HepG2 (cell line): ENCODE results near the gene FANCF. TPM values are rescaled to one million over a fixed set of nuclear protein-coding genes. Genes with fewer than 3 reads are reported as not detected.

Source experiments
- ATAC-seq: fragments of 200-7000 bp; cut with Tn5 transposase; 3 replicates; pipeline ENCODE4 v1.9.1; 2020; ENCODE audit warnings: mild to moderate bottlenecking, moderate library complexity
- BruUV-seq: library from RNA; stranded (reverse); fragments of 400-500 nt; replicated peaks from 2 replicates; lab custom pipeline; 2021; lab: Mats Ljungman, UMichigan
- CTCF ChIA-PET: fragments of 300-600 bp; formaldehyde crosslinking; extraction: SDS; loops from one replicate; lab custom pipeline; 2021; ENCODE audit warnings: low total read pairs, inconsistent platforms, low intra/inter-chr PET ratio; lab: Yijun Ruan, JAX
- POLR2A ChIA-PET: fragments of 350-600 bp; sonication (Branson Sonifier 250); formaldehyde crosslinking; loops from one replicate; lab custom pipeline; 2020; ENCODE audit warnings: antibody characterized with exemption, inconsistent platforms; lab: Yijun Ruan, JAX
- DNase-seq: peaks from one replicate; pipeline ENCODE4 v3.0.0-alpha.2; 2015; ENCODE audit warnings: low spot score
- FAIRE-seq: peaks from 3 replicates; lab custom pipeline; 2011; peaks lifted over from hg19 to GRCh38; lab: Jason Lieb, UNC
- H2AFZ ChIP-seq: one replicate; pipeline ENCODE4 v1.6.1; 2011; ENCODE audit warnings: low read length, inconsistent platforms
- H3K27ac ChIP-seq: fragments of 300-600 bp; 3 replicates; pipeline ENCODE4 v1.8.0; 2011; ENCODE audit warnings: mixed run types, mild to moderate bottlenecking, mixed read lengths, low read length, inconsistent platforms; ENCODE audit not compliant: insufficient read depth; ENCODE audit errors: extremely low read length
- H3K27me3 ChIP-seq, 2 experiments: fragments of 200-600 bp in 1 of 2; 2 replicates in 1 of 2; 3 replicates in 1 of 2; pipeline versions ENCODE4 v1.6.0 to v1.8.0; 2011; ENCODE audit warnings: low read length in 2 of 2, mild to moderate bottlenecking in 2 of 2, moderate library complexity in 2 of 2, inconsistent platforms in 1 of 2; ENCODE audit not compliant: insufficient read depth in 2 of 2, control insufficient read depth in 1 of 2
- H3K36me3 ChIP-seq, 2 experiments: fragments of 200-600 bp in 1 of 2; replicated peaks in 1 of 2; 2 replicates in 1 of 2; 3 replicates in 1 of 2; pipeline versions ENCODE4 v1.5.1 to v1.8.0; 2011; ENCODE audit warnings: low read length in 2 of 2, inconsistent platforms in 1 of 2; ENCODE audit not compliant: insufficient read depth in 2 of 2, control insufficient read depth in 1 of 2
- H3K4me1 ChIP-seq: 2 replicates; pipeline ENCODE4 v1.5.1; 2012; ENCODE audit warnings: low read length, inconsistent platforms; ENCODE audit not compliant: insufficient read depth
- H3K4me2 ChIP-seq: 2 replicates; pipeline ENCODE4 v1.6.0; 2011; ENCODE audit warnings: low read depth, low read length, inconsistent platforms
- H3K4me3 ChIP-seq, 3 experiments: fragments of 200-600 bp in 1 of 3; sonication (generic), shearing (Covaris generic) in 1 of 3; replicated peaks in 1 of 3; 2 replicates each; pipeline ENCODE4 v1.5.1; 2011 to 2016; ENCODE audit warnings: low read length in 3 of 3, inconsistent platforms in 2 of 3, low read depth in 2 of 3, mild to moderate bottlenecking in 2 of 3, control low read depth in 1 of 3, mixed read lengths in 1 of 3; ENCODE audit not compliant: insufficient read depth in 1 of 3
- H3K79me2 ChIP-seq: one replicate; pipeline ENCODE4 v1.6.1; 2011; ENCODE audit warnings: low read length, inconsistent platforms; ENCODE audit not compliant: insufficient read depth
- H3K9ac ChIP-seq: 2 replicates; pipeline ENCODE4 v1.6.0; 2011; ENCODE audit warnings: mild to moderate bottlenecking, low read depth, low read length, inconsistent platforms; ENCODE audit not compliant: insufficient read depth
- H3K9me3 ChIP-seq: 2 replicates; pipeline ENCODE4 v1.5.1; 2012; ENCODE audit warnings: mild to moderate bottlenecking, low read length
- H4K20me1 ChIP-seq: 2 replicates; pipeline ENCODE4 v1.6.0; 2011; ENCODE audit warnings: inconsistent platforms, mild to moderate bottlenecking, low read length, moderate library complexity; ENCODE audit not compliant: insufficient read depth
- ADNP ChIP-seq: sonication (generic); formaldehyde crosslinking; IDR thresholded peaks from 2 replicates; pipeline ENCODE4 v1.4.0; 2020; ENCODE audit warnings: missing genetic modification reagents
- FOXA1 ChIP-seq, 2 experiments: fragments of 450-650 bp in 1 of 2; sonication (generic) in 1 of 2; formaldehyde crosslinking in 1 of 2; IDR thresholded peaks; 2 replicates each; pipeline versions ENCODE4 v1.4.0 to v1.6.1; 2016 to 2020; ENCODE audit warnings: missing genetic modification reagents in 1 of 2
- HIVEP1 ChIP-seq: sonication (generic); formaldehyde crosslinking; IDR thresholded peaks from 2 replicates; pipeline ENCODE4 v1.4.0; 2020; ENCODE audit warnings: mild to moderate bottlenecking, missing genetic modification reagents
- MIER2 ChIP-seq: IDR thresholded peaks from 2 replicates; pipeline ENCODE4 v1.6.1; 2016; ENCODE audit warnings: missing biosample characterization, missing genetic modification reagents
- RFXANK ChIP-seq: IDR thresholded peaks from 2 replicates; pipeline ENCODE4 v1.6.1; 2016
- SRSF4 ChIP-seq: fragments of 200-400 bp; formaldehyde crosslinking; IDR thresholded peaks from one replicate; pipeline ENCODE4 v1.6.1; 2018; ENCODE audit warnings: mild to moderate bottlenecking, low read depth, low read length, moderate library complexity; ENCODE audit not compliant: poor library complexity, severe bottlenecking
- ZBTB38 ChIP-seq: sonication (generic); formaldehyde crosslinking; IDR thresholded peaks from 2 replicates; pipeline ENCODE4 v1.5.1; 2020; ENCODE audit warnings: mild to moderate bottlenecking, missing genetic modification reagents
- ZKSCAN8 ChIP-seq: IDR thresholded peaks from 2 replicates; pipeline ENCODE4 v1.6.1; 2016; ENCODE audit warnings: borderline replicate concordance, missing genetic modification reagents, missing compliant biosample characterization
- ZNF543 ChIP-seq: sonication (generic); formaldehyde crosslinking; IDR thresholded peaks from 2 replicates; pipeline ENCODE4 v1.4.0; 2020; ENCODE audit warnings: mild to moderate bottlenecking, missing genetic modification reagents
- WGBS: methylation state at CpG from one replicate; pipeline ENCODE4 v1.1.6; 2017; ENCODE audit warnings: low lambda C conversion rate; 5-methylcytosine and 5-hydroxymethylcytosine counted together
- in situ Hi-C: cut with HindIII; loops from 2 replicates; pipeline ENCODE4 v1.10.0; 2017; ENCODE audit warnings: low pct_unique_long_range_greater_than_20kb; ENCODE audit not compliant: extremely low pct_ligation_motif_present
- intact Hi-C: fragments of 100-400 bp; cut with micrococcal nuclease; formaldehyde crosslinking; loops from one replicate; pipeline ENCODE4 v1.10.0; 2022; ENCODE audit not compliant: unreplicated experiment
- polyA plus RNA-seq, 8 experiments: library from polyadenylated mRNA; depleted of rRNA in 3 of 8; stranded (reverse) in 7 of 8; unstranded in 1 of 8; fragments of >200 nt; fragmentation: Illumina TruSeq in 4 of 8; extraction: Trizol in 4 of 8; gene quantifications; 2 replicates each; pipeline versions ENCODE4 v1.2.1 to v1.2.3, GENCODE V29; 2011 to 2016; ENCODE audit warnings: low read depth in 4 of 8, missing spikeins in 1 of 8, mixed read lengths in 1 of 8; ENCODE audit not compliant: insufficient read depth in 1 of 8
- total RNA-seq, 5 experiments: library from RNA; depleted of rRNA; stranded (reverse); fragments of >200 nt; fragmentation: Illumina TruSeq; extraction: Trizol; gene quantifications; 2 replicates each; pipeline ENCODE4 v1.2.3, GENCODE V29; 2016; ENCODE audit warnings: low read depth in 1 of 5
- TF ChIP-seq, protein P1 (sequence below): sonication (generic); formaldehyde crosslinking; IDR thresholded peaks from 2 replicates; pipeline ENCODE4 v1.8.1; 2023; ENCODE audit warnings: missing genetic modification reagents, mild to moderate bottlenecking, borderline replicate concordance

The FANCF gene
- total and polyA plus RNA-seq, 2 of the 13 experiments (the other 11 are each of a cell fraction or from before 2014, with no cell fraction given) = 2.5 to 9.7 TPM

DNA sequence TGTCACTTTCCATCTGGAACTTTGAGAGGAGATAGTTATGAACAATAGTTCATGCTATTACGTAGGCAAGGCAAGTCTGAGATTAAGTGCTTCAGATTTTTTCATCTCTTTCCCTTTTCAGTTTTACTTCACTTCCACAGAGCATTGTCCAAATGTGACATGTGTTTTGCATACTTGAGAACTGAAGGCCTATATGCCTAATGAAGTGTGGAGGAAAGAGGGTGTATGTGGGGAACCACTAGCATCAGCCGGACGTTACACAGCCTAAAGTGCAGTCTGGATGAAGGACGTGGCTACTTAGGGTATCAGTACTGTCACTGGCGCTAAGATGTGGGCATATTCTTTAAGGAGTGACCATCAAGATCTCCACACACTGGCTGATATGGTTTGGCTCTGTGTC lies 26.2 kb downstream of the FANCF start:
- no peaks in the 10 kb centered on the region for H3K27me3 ChIP-seq
- intact Hi-C loops (no loop called here), in situ Hi-C loops (no loop called here)
- no peak overlapping the region for H3K4me3 ChIP-seq
- no peak overlapping the region for H3K27ac ChIP-seq
- no peaks in the 10 kb centered on the region for H4K20me1 ChIP-seq
- ATAC-seq = no peak
- H3K4me1 ChIP-seq = no peaks in the 10 kb centered on the region
- no peaks in the 10 kb centered on the region for H3K9me3 ChIP-seq
- POLR2A ChIA-PET = no interaction called here
- CTCF ChIA-PET = no interaction called here
- no peaks in the 10 kb centered on the region for H3K79me2 ChIP-seq
- no peak for TF ChIP-seq ZNF543 (CRISPR knock-in tag)
- TF ChIP-seq, all 625 proteins: peak for 0
- Histone ChIP-seq H2AFZ (no peak overlapping the region), H3K4me2 (no peak overlapping the region), H3K9ac (no peak overlapping the region), H3K36me3 (no peaks in the 10 kb centered on the region)
- no peak for FAIRE-seq
- WGBS = 47% methylated on average over 5 of the region's 5 CpGs
- no TSS peak for BruUV-seq
- DNase-seq = no peak

DNA sequence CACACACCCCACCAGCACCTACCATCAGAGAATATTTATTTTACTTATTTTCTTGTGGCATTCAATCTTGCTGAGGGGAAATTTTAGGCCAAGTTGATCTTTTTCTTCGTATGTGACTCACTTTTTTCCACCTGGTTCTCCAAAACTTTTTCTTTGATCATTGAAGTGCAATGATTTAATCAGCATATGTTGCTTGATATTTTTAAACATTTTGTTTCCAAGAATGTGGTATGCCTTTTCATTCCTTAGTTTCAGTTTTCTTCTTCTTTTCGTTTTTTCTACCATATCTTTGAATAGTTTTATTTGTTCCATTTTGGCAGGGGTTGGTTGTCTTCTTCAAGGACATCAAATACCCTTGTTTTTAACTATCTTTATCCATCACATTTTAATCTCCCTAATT lies 28.6 kb downstream of the FANCF start:
- ChIA-PET CTCF (no interaction called here), POLR2A (no interaction called here)
- WGBS = 13% methylated on average over 2 of the region's 2 CpGs
- H3K4me1 ChIP-seq = no peaks in the 10 kb centered on the region
- H2AFZ ChIP-seq = no peak overlapping the region
- FAIRE-seq = no peak
- no peak overlapping the region for H3K4me2 ChIP-seq
- no peak overlapping the region for H3K27ac ChIP-seq
- intact Hi-C loops = no loop called here
- in situ Hi-C loops = no loop called here
- no peak overlapping the region for H3K9ac ChIP-seq
- H3K4me3 ChIP-seq = no peak overlapping the region
- no peak for ATAC-seq
- no peaks in the 10 kb centered on the region for H3K79me2 ChIP-seq
- no peaks in the 10 kb centered on the region for H3K9me3 ChIP-seq
- no peak for TF ChIP-seq SRSF4
- no peak for TF ChIP-seq FOXA1 (IDR thresholded peaks at IDR 0.05)
- TF ChIP-seq FOXA1 (CRISPR knock-in tag; IDR thresholded peaks at IDR 0.05) = no peak
- no peak for TF ChIP-seq HIVEP1
- TF ChIP-seq, protein P1, sequence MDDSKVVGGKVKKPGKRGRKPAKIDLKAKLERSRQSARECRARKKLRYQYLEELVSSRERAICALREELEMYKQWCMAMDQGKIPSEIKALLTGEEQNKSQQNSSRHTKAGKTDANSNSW = no peak
- TF ChIP-seq ADNP = no peak
- no peak for TF ChIP-seq ZKSCAN8 (CRISPR knock-in tag)
- TF ChIP-seq RFXANK (CRISPR knock-in tag) = no peak
- no peak for TF ChIP-seq ZBTB38 (CRISPR knock-in tag)
- no peak for TF ChIP-seq MIER2
- TF ChIP-seq, all 625 proteins: peak for 0
- Histone ChIP-seq H4K20me1 (no peaks in the 10 kb centered on the region), H3K36me3 (no peaks in the 10 kb centered on the region), H3K27me3 (no peaks in the 10 kb centered on the region)
- DNase-seq = no peak
- no TSS peak for BruUV-seq
